Spleen (tissue), 11 donors: ENCODE measurements around the gene BYSL. TPM values are rescaled to one million over a fixed set of nuclear protein-coding genes. Genes with fewer than 3 reads are reported as not detected.

Experiments used
- DNase-seq: peaks from one replicate; pipeline ENCODE4 v3.0.0-alpha.2; 2020
- H3K27ac ChIP-seq, 8 donors: fragments of 200-600 bp; sonication (generic) in 7 of 8; 1 replicate in 4 of 8; 2 replicates in 4 of 8; pipeline versions ENCODE4 v1.5.0 to v1.8.0; 2016 to 2021; ENCODE audit warnings: inconsistent platforms in 4 of 8, mild to moderate bottlenecking in 4 of 8, moderate library complexity in 1 of 8
- H3K27me3 ChIP-seq, 7 donors: fragments of 200-600 bp; sonication (generic) in 6 of 7; replicated peaks in 1 of 7; 1 replicate in 4 of 7; 2 replicates in 3 of 7; pipeline versions ENCODE4 v1.5.0 to v1.8.0; 2016 to 2021; ENCODE audit warnings: inconsistent platforms in 3 of 7, mild to moderate bottlenecking in 1 of 7
- H3K36me3 ChIP-seq, 6 donors: fragments of 200-600 bp; sonication (generic) in 5 of 6; 1 replicate in 4 of 6; 2 replicates in 2 of 6; pipeline versions ENCODE4 v1.5.0 to v1.8.0; 2016 to 2021; ENCODE audit warnings: inconsistent platforms in 2 of 6
- H3K4me1 ChIP-seq, 6 donors: fragments of 200-600 bp; sonication (generic) in 5 of 6; 1 replicate in 3 of 6; 2 replicates in 3 of 6; pipeline versions ENCODE4 v1.5.0 to v1.8.0; 2016 to 2021; ENCODE audit warnings: inconsistent platforms in 3 of 6
- H3K4me3 ChIP-seq, 8 donors: fragments of 200-600 bp; sonication (generic) in 7 of 8; 1 replicate in 4 of 8; 2 replicates in 4 of 8; pipeline versions ENCODE4 v1.5.0 to v1.8.0; 2016 to 2021; ENCODE audit warnings: inconsistent platforms in 4 of 8, mild to moderate bottlenecking in 4 of 8, moderate library complexity in 2 of 8
- H3K9me3 ChIP-seq, 8 donors: fragments of 200-600 bp; sonication (generic) in 7 of 8; 1 replicate in 4 of 8; 2 replicates in 4 of 8; pipeline versions ENCODE4 v1.5.0 to v1.8.0; 2016 to 2021; ENCODE audit warnings: inconsistent platforms in 4 of 8
- POLR2A ChIP-seq, 3 donors: fragments of 450-650 bp; IDR thresholded peaks; one replicate each; pipeline ENCODE4 v1.5.1; 2017; ENCODE audit warnings: antibody characterized with exemption in 3 of 3, mild to moderate bottlenecking in 1 of 3
- POLR2AphosphoS5 ChIP-seq, 3 donors: sonication (generic); formaldehyde crosslinking; IDR thresholded peaks; one replicate each; pipeline ENCODE4 v1.5.1; 2017; ENCODE audit warnings: antibody characterized with exemption in 3 of 3
- WGBS, 5 donors: extraction: QIAGEN DNeasy Blood & Tissue Kit in 3 of 5; methylation state at CpG; one replicate each; pipeline versions ENCODE4 v1.1.5 to v1.1.7; 2013 to 2018; 5-methylcytosine and 5-hydroxymethylcytosine counted together
- intact Hi-C: fragments of 100-400 bp; cut with DNase I; formaldehyde crosslinking; loops from one replicate; pipeline ENCODE4 v1.15.0; 2023; ENCODE audit warnings: low total_unique reads
- polyA plus RNA-seq, 3 donors: library from polyadenylated mRNA; stranded (reverse); fragments of 200-250 nt; gene quantifications; one replicate each; pipeline ENCODE4 v1.2.1, GENCODE V29; 2013
- total RNA-seq, 7 donors: library from RNA; depleted of rRNA in 3 of 7; stranded (reverse); fragments of >200 nt in 3 of 7; fragmentation: NEBNext Ultra II Directional in 4 of 7; extraction: Animal tissue kit (Norgen Biotek cat#: 25700) in 4 of 7; gene quantifications; one replicate each; pipeline versions ENCODE4 v1.1.0 to v1.2.1, GENCODE V29; 2016 to 2021
- TF ChIP-seq, protein P1 (sequence below), 11 experiments: fragments of 200-600 bp in 7 of 11; fragments of 450-650 bp in 4 of 11; sonication (generic) in 4 of 11; IDR thresholded peaks in 8 of 11; conservative IDR thresholded peaks in 3 of 11; 1 replicate in 7 of 11; 2 replicates in 4 of 11; pipeline versions ENCODE4 v1.4.0 to v1.8.0; 2016 to 2021; ENCODE audit warnings: antibody characterized with exemption in 11 of 11, inconsistent platforms in 4 of 11, mild to moderate bottlenecking in 1 of 11
- donor health status: healthy with polysubstance abuse.
- donor health status: DM: no; HTN: no; CAD: no; lungs with moderate emphysema.
- donor health status: DM: no; HTN: no; CAD: no.
- donor health status: Bipolar disorder and iron deficiency.
- donor health status: healthy.
- donor health status: DM: no; HTN: no; CAD: no.
- donor health status: DM: yes; HTN: yes; CAD: no.

The BYSL gene
- total and polyA plus RNA-seq, 10 donors = 5.9 to 19.7 (median 10.4) TPM

DNA sequence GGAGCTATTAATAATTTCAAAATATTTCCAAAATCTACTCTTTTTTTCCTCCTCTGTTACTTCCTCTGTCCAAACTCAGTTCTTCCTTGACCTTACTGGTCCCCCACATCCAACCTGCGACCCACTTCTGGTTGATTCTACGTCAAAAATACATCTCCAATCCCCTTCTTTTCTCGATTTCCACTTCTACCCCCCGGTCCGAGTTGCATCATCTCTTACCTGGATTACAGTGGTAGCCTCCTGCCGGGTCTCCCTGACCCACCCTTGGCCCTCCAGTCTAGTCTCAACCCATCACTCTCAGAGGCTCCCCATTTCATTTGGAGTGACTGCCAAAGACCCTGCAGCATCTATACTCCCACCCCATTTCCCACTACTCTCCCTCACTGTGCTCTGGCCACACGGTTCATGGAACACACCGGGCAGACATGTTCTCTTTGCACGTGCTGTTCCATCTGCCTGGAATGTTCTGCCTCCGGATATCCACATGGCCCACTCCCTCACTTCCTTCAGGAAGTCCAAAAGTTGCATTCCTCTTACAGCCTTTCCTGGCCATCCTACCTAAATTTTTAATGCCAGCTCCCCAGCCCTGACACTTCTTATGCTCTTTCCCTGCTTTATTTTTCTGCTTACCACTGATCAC lies 26.4 kb downstream of the BYSL start:
- peaks cover 0 to 77% (median 17%) of the 10 kb centered on the region in 6 donors for H3K4me1 ChIP-seq
- H3K9me3 ChIP-seq = no peaks in the 10 kb centered on the region
- TF ChIP-seq, protein P1, sequence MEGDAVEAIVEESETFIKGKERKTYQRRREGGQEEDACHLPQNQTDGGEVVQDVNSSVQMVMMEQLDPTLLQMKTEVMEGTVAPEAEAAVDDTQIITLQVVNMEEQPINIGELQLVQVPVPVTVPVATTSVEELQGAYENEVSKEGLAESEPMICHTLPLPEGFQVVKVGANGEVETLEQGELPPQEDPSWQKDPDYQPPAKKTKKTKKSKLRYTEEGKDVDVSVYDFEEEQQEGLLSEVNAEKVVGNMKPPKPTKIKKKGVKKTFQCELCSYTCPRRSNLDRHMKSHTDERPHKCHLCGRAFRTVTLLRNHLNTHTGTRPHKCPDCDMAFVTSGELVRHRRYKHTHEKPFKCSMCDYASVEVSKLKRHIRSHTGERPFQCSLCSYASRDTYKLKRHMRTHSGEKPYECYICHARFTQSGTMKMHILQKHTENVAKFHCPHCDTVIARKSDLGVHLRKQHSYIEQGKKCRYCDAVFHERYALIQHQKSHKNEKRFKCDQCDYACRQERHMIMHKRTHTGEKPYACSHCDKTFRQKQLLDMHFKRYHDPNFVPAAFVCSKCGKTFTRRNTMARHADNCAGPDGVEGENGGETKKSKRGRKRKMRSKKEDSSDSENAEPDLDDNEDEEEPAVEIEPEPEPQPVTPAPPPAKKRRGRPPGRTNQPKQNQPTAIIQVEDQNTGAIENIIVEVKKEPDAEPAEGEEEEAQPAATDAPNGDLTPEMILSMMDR (IDR thresholded peaks at IDR 0.05 in 8 of 11, conservative IDR thresholded peaks at IDR 0.05 in 3 of 11) = no peak
- TF ChIP-seq POLR2A (IDR thresholded peaks at IDR 0.05) = no peak
- peak in 2 of 3 donors; percentile 18 to 58 for TF ChIP-seq POLR2AphosphoS5 (IDR thresholded peaks at IDR 0.05)
- intact Hi-C loops = no loop called here
- no peak for DNase-seq
- 70 to 84% (median 81%) methylated on average over 10 of the region's 10 CpGs for WGBS, 5 donors
- no peak overlapping the region for H3K4me3 ChIP-seq
- H3K36me3 ChIP-seq = peaks cover 0 to 53% (median 0%) of the 10 kb centered on the region in 6 donors
- H3K27ac ChIP-seq = peak overlapping the region in 1 of 8 donors; percentile 32
- no peaks in the 10 kb centered on the region for H3K27me3 ChIP-seq

DNA sequence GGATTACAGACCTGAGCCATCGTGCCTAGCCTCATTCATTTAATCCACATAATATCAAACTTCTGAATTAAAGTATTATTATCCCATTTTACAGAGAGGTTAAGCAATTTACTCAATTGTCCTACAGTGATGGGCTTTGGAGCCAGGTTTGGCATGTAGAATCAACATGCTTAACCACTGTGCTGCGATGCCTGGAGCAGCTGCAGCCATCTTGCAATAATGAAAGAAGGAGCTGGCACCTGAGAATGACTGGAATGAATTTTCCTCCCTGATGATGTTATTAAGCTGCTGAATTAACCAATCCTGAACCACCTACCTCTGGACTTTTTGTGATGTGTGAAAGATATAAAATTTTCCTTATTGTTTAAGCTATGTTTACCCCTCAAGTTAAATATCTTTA lies 33.4 kb downstream of the BYSL start:
- Histone ChIP-seq H3K36me3 (peaks cover 0 to 93% (median 0%) of the 10 kb centered on the region in 6 donors), H3K9me3 (no peaks in the 10 kb centered on the region), H3K4me3 (no peak overlapping the region), H3K27me3 (no peaks in the 10 kb centered on the region), H3K4me1 (peaks cover 0 to 54% (median 3%) of the 10 kb centered on the region in 6 donors), H3K27ac (no peak overlapping the region)
- TF ChIP-seq POLR2AphosphoS5 (IDR thresholded peaks at IDR 0.05) (no peak), POLR2A (IDR thresholded peaks at IDR 0.05) (no peak)
- TF ChIP-seq, protein P1 (IDR thresholded peaks at IDR 0.05 in 8 of 11, conservative IDR thresholded peaks at IDR 0.05 in 3 of 11) = no peak
- WGBS, 5 donors = 79 to 99% (median 96%) methylated on average over 2 of the region's 2 CpGs
- no peak for DNase-seq
- intact Hi-C loops = no loop called here

DNA sequence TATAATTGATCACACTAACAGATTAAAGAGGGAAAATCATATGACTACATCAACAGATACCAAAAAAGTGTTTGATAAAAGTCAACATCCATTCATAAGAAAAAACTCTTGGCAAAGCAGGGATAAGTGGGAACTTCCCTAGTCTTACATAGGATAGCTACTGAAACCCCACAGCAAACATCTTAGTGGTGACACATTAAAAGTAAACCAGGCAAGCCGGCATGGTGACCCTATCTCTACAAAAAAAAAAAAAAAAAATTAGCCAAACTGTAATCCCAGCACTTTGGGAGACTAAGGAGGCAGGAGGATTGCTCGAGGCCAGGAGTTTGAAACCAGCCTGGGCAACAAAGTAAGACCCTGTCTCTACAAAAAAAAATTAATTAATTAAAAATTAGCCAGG lies 34.1 kb downstream of the BYSL start:
- Histone ChIP-seq H3K4me3 (no peak overlapping the region), H3K9me3 (no peaks in the 10 kb centered on the region), H3K27ac (no peak overlapping the region), H3K4me1 (peaks cover 0 to 55% (median 3%) of the 10 kb centered on the region in 6 donors), H3K36me3 (peaks cover 0 to 93% (median 0%) of the 10 kb centered on the region in 6 donors), H3K27me3 (no peaks in the 10 kb centered on the region)
- intact Hi-C loops = no loop called here
- TF ChIP-seq, protein P1 (IDR thresholded peaks at IDR 0.05 in 8 of 11, conservative IDR thresholded peaks at IDR 0.05 in 3 of 11) = no peak
- no peak for TF ChIP-seq POLR2A (IDR thresholded peaks at IDR 0.05)
- no peak for TF ChIP-seq POLR2AphosphoS5 (IDR thresholded peaks at IDR 0.05)
- DNase-seq = no peak
- 85 to 94% (median 93%) methylated on average over 2 of the region's 2 CpGs for WGBS, 5 donors

DNA sequence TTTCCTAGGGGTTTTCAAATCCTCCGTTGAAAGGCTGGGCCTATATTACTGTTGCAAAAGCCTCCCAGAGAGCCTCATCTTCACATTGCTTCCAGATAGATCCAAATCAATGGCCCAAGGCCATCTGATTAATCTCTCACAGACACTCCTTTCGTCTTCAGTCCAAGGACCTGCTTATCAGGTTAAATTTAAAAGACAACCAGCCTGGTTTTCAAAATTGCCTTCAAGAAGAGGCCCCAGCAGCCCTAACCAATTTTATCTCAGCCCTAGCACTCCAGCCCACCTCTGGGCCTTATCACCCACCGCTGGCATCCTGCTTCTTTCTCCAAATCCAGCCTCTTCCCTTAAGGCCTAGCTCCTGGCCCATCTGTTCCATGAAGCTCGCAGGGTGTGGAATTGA lies 35.8 kb downstream of the BYSL start:
- Histone ChIP-seq H3K4me1 (peaks cover 0 to 66% (median 18%) of the 10 kb centered on the region in 6 donors), H3K27me3 (no peaks in the 10 kb centered on the region), H3K36me3 (peaks cover 0 to 96% (median 0%) of the 10 kb centered on the region in 6 donors), H3K4me3 (no peak overlapping the region), H3K9me3 (no peaks in the 10 kb centered on the region), H3K27ac (no peak overlapping the region)
- WGBS, 5 donors = 69 to 87% (median 84%) methylated on average over 4 of the region's 4 CpGs
- intact Hi-C loops = no loop called here
- TF ChIP-seq, protein P1 (IDR thresholded peaks at IDR 0.05 in 8 of 11, conservative IDR thresholded peaks at IDR 0.05 in 3 of 11) = no peak
- peak in 1 of 3 donors; percentile 8 for TF ChIP-seq POLR2AphosphoS5 (IDR thresholded peaks at IDR 0.05)
- no peak for DNase-seq
